NCI-H2029 treated with DMSO at 0.1 percent for 48 hours (cell line): ENCODE results near the gene PTPRN2.

Source experiments
- DNase-seq: peaks from one replicate; lab custom pipeline; 2025; lab: John Stamatoyannopoulos, UW

The PTPRN2 gene

GRCh38 chr7:157886711-157887110 lies 700.9 kb downstream of the PTPRN2 start:
- no peak for DNase-seq

- no peak for DNase-seq
Measured at GRCh38 chr7:157886266-157886665, 701.4 kb downstream of the PTPRN2 start.

- no peak for DNase-seq
Measured at GRCh38 chr7:157885140-157885539, 702.5 kb downstream of the PTPRN2 start.

GRCh38 chr7:157884461-157885062 lies 703.1 kb downstream of the PTPRN2 start:
- DNase-seq, result no peak

- DNase-seq, result no peak
Measured at GRCh38 chr7:157881048-157881771, 706.4 kb downstream of the PTPRN2 start.

- no peak for DNase-seq
Measured at GRCh38 chr7:157879391-157879790, 708.2 kb downstream of the PTPRN2 start.

- no peak for DNase-seq
Measured at GRCh38 chr7:157877298-157878090, 710.1 kb downstream of the PTPRN2 start.

- no peak for DNase-seq
Measured at GRCh38 chr7:157876469-157877285, 710.9 kb downstream of the PTPRN2 start.

GRCh38 chr7:157875230-157876179 lies 712.1 kb downstream of the PTPRN2 start:
- DNase-seq, result no peak

GRCh38 chr7:157874870-157875229 lies 712.8 kb downstream of the PTPRN2 start:
- DNase-seq, result no peak

- no peak for DNase-seq
Measured at GRCh38 chr7:157874208-157874816, 713.3 kb downstream of the PTPRN2 start.

GRCh38 chr7:157873664-157874063 lies 714.0 kb downstream of the PTPRN2 start:
- DNase-seq, result no peak

- no peak for DNase-seq
Measured at GRCh38 chr7:157873181-157873580, 714.4 kb downstream of the PTPRN2 start.

- no peak for DNase-seq
Measured at GRCh38 chr7:157872447-157872846, 715.2 kb downstream of the PTPRN2 start.

- DNase-seq, result no peak
Measured at GRCh38 chr7:157871681-157872080, 715.9 kb downstream of the PTPRN2 start.

- DNase-seq, result no peak
Measured at GRCh38 chr7:157870644-157871290, 716.9 kb downstream of the PTPRN2 start.

GRCh38 chr7:157869793-157870192 lies 717.8 kb downstream of the PTPRN2 start:
- DNase-seq, result no peak

GRCh38 chr7:157867685-157868305 lies 719.8 kb downstream of the PTPRN2 start:
- no peak for DNase-seq

GRCh38 chr7:157866336-157866924 lies 721.2 kb downstream of the PTPRN2 start:
- DNase-seq, result no peak
